Smooth muscle cell of trachea (primary cell): ENCODE results near the gene TMEM126A. TPM values are rescaled to one million over a fixed set of nuclear protein-coding genes. Genes with fewer than 3 reads are reported as not detected.

Experiments used
- total RNA-seq: library from RNA; depleted of rRNA; stranded (reverse); fragments of >200 nt; gene quantifications from 2 replicates; pipeline ENCODE4 v1.2.1, GENCODE V29; 2014

TMEM126A gene
- 21.0 and 50.5 TPM in 2 replicates for total RNA-seq

GRCh38 chr11:85647604-85648299 is at the start of gene TMEM126A:
TMEM126A (plus strand) TSS chr11:85647967; CDS start chr11:85650256, 2,289 bp downstream.

GRCh38 chr11:85627332-85627997 is 20.3 kb upstream of the TMEM126A start, which contains the start of gene DLG2:
DLG2 (minus strand) TSS chr11:85627344.

GRCh38 chr11:85627998-85628770 is 19.6 kb upstream of the TMEM126A start, which contains the start of gene TMEM126B:
TMEM126B (plus strand) TSS chr11:85628593; CDS start chr11:85628608, 15 bp downstream.

GRCh38 chr11:85664615-85665481 is 17.1 kb downstream of the TMEM126A start, which contains the start of gene CREBZF:
CREBZF (minus strand) TSS chr11:85665129; CDS start chr11:85664875, 254 bp downstream.

GRCh38 chr11:85685820-85686459 is 38.2 kb downstream of the TMEM126A start, which contains the start of gene CCDC89:
CCDC89 (minus strand) TSS chr11:85686195; CDS start chr11:85686130, 65 bp downstream.

Other genes with a start within 250 kb of the TMEM126A start
- gene DLG2, start 20.6 kb upstream of the TMEM126A start, total RNA-seq, result 2.5 and 4.4 TPM in 2 replicates
- 53.6 and 96.9 TPM in 2 replicates for gene TMEM126B, start 19.4 kb upstream of the TMEM126A start, total RNA-seq
- gene CREBZF, start 17.2 kb downstream of the TMEM126A start, total RNA-seq, result 39.5 and 44.9 TPM in 2 replicates
- gene CCDC89, start 38.2 kb downstream of the TMEM126A start, total RNA-seq, result 6.0 and 17.9 TPM in 2 replicates
- 52.8 and 91.6 TPM in 2 replicates for gene SYTL2, start 163.2 kb downstream of the TMEM126A start, total RNA-seq
- not detected in 2 replicates for gene CCDC83, start 207.4 kb downstream of the TMEM126A start, total RNA-seq